ENCODE measurements around the gene NR2C2.

DNA sequence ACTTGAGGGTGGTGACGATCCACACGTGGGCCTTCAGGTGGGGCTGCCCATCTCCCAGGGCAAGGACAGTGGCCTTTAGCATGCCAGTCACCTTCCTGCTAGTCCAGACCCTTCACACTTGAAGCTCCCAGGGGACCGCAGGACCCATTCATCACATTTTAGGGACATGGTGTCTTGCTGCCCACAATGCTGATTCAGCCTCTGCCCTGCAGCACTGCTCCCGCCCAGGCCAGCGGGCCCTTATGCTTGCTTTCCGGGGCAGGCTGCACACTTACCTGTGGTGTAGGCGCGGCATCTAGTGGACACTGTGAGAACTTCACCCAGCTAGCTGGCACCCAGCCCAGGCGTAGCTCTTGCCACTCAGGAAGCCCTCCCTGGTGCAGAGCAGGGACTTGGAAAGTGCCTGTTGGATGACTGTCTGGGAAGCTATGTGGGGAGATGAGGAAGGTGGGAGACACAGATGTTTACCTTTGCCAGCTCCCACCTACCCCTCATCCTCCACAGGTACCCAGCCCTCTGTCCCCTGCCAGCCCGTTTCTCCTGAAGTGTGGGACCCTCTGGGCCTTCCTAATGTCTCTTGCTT is 26.3 kb upstream of the NR2C2 start:
- TF ChIP-seq HOXA5 (CRISPR knock-in tag; IDR thresholded peaks at IDR 0.05) = 0 out of 2 replicates have a peak, but pooled peaks have one; percentile 26
- TF ChIP-seq REL (CRISPR knock-in tag; conservative IDR thresholded peaks at IDR 0.05) = no peak
- TF ChIP-seq FOXA1 (IDR thresholded peaks at IDR 0.05) = no peak
- TF ChIP-seq FOXA1 (CRISPR knock-in tag; IDR thresholded peaks at IDR 0.05) = no peak
- no peak for TF ChIP-seq ZFYVE20 (CRISPR knock-in tag; IDR thresholded peaks at IDR 0.05; ENCODE audit: borderline replicate concordance, low read depth)
- TF ChIP-seq RAD21 (CRISPR knock-in tag; IDR thresholded peaks at IDR 0.05) = peak; percentile 96
- no peak for TF ChIP-seq ZNF619 (CRISPR knock-in tag; IDR thresholded peaks at IDR 0.05)
- TF ChIP-seq, protein P1, sequence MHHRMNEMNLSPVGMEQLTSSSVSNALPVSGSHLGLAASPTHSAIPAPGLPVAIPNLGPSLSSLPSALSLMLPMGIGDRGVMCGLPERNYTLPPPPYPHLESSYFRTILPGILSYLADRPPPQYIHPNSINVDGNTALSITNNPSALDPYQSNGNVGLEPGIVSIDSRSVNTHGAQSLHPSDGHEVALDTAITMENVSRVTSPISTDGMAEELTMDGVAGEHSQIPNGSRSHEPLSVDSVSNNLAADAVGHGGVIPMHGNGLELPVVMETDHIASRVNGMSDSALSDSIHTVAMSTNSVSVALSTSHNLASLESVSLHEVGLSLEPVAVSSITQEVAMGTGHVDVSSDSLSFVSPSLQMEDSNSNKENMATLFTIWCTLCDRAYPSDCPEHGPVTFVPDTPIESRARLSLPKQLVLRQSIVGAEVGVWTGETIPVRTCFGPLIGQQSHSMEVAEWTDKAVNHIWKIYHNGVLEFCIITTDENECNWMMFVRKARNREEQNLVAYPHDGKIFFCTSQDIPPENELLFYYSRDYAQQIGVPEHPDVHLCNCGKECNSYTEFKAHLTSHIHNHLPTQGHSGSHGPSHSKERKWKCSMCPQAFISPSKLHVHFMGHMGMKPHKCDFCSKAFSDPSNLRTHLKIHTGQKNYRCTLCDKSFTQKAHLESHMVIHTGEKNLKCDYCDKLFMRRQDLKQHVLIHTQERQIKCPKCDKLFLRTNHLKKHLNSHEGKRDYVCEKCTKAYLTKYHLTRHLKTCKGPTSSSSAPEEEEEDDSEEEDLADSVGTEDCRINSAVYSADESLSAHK (CRISPR knock-in tag; IDR thresholded peaks at IDR 0.05; ENCODE audit: borderline replicate concordance) = no peak
- TF ChIP-seq, protein P2, sequence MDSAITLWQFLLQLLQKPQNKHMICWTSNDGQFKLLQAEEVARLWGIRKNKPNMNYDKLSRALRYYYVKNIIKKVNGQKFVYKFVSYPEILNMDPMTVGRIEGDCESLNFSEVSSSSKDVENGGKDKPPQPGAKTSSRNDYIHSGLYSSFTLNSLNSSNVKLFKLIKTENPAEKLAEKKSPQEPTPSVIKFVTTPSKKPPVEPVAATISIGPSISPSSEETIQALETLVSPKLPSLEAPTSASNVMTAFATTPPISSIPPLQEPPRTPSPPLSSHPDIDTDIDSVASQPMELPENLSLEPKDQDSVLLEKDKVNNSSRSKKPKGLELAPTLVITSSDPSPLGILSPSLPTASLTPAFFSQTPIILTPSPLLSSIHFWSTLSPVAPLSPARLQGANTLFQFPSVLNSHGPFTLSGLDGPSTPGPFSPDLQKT (CRISPR knock-in tag; IDR thresholded peaks at IDR 0.05; ENCODE audit: borderline replicate concordance) = no peak
- no peak for TF ChIP-seq CEBPG (CRISPR knock-in tag; IDR thresholded peaks at IDR 0.05)
- TF ChIP-seq MLLT10 (CRISPR knock-in tag; IDR thresholded peaks at IDR 0.05) = no peak
- no peak for TF ChIP-seq EEA1 (CRISPR knock-in tag; IDR thresholded peaks at IDR 0.05; ENCODE audit: borderline replicate concordance)
